Heart left ventricle (tissue), 16 donors: ENCODE measurements around the gene PREX1. TPM values are rescaled to one million over a fixed set of nuclear protein-coding genes. Genes with fewer than 3 reads are reported as not detected.

Experiments used
- ATAC-seq, 4 donors: fragments of 200-7000 bp; cut with Tn5 transposase; one replicate each; pipeline ENCODE4 v1.9.1; 2020 to 2022; ENCODE audit warnings: moderate library complexity in 4 of 4, mild to moderate bottlenecking in 3 of 4, moderate number of reproducible peaks in 1 of 4
- DNase-seq, 5 donors: peaks; one replicate each; pipeline ENCODE4 v3.0.0-alpha.2; 2020
- H3K27ac ChIP-seq, 12 donors: fragments of 200-600 bp; sonication (generic) in 4 of 12; one replicate each; pipeline versions ENCODE4 v1.5.0 to v1.8.0; 2016 to 2022; ENCODE audit warnings: mild to moderate bottlenecking in 2 of 12
- H3K27me3 ChIP-seq, 9 donors: fragments of 200-600 bp; sonication (generic) in 2 of 9; one replicate each; pipeline versions ENCODE4 v1.5.1 to v1.8.0; 2016 to 2022; ENCODE audit warnings: mild to moderate bottlenecking in 3 of 9
- H3K36me3 ChIP-seq, 9 donors: fragments of 200-600 bp; sonication (generic) in 2 of 9; one replicate each; pipeline versions ENCODE4 v1.5.0 to v1.8.0; 2018 to 2022; ENCODE audit warnings: mild to moderate bottlenecking in 2 of 9
- H3K4me1 ChIP-seq, 12 donors: fragments of 200-600 bp; sonication (generic) in 4 of 12; one replicate each; pipeline versions ENCODE4 v1.5.0 to v1.8.0; 2016 to 2022; ENCODE audit warnings: mild to moderate bottlenecking in 3 of 12
- H3K4me3 ChIP-seq, 12 donors: fragments of 200-600 bp; sonication (generic) in 4 of 12; one replicate each; pipeline versions ENCODE4 v1.5.0 to v1.8.0; 2017 to 2022; ENCODE audit warnings: mild to moderate bottlenecking in 9 of 12, moderate library complexity in 4 of 12
- H3K9me3 ChIP-seq, 12 donors: fragments of 200-600 bp; sonication (generic) in 4 of 12; one replicate each; pipeline versions ENCODE4 v1.5.0 to v1.8.0; 2016 to 2022; ENCODE audit warnings: mild to moderate bottlenecking in 1 of 12
- POLR2A ChIP-seq, 2 donors: fragments of 450-650 bp; IDR thresholded peaks; one replicate each; pipeline ENCODE4 v1.6.1; 2017; ENCODE audit warnings: antibody characterized with exemption in 2 of 2, mild to moderate bottlenecking in 2 of 2, moderate library complexity in 2 of 2
- WGBS, 4 donors: extraction: QIAGEN DNeasy Blood & Tissue Kit in 2 of 4; methylation state at CpG; one replicate each; pipeline versions ENCODE4 v1.1.5 to v1.1.7; 2013 to 2018; 5-methylcytosine and 5-hydroxymethylcytosine counted together
- intact Hi-C, 10 donors: fragments of 100-400 bp; cut with DNase I; formaldehyde crosslinking; loops; one replicate each; pipeline versions ENCODE4 v1.11.1 to v1.14.2; 2022
- polyA plus RNA-seq, 2 donors: library from polyadenylated mRNA; stranded (reverse); fragments of 200-250 nt; gene quantifications; one replicate each; pipeline ENCODE4 v1.2.3, GENCODE V29; 2013
- total RNA-seq, 9 donors: library from RNA; depleted of rRNA in 2 of 9; stranded (reverse); fragments of >200 nt in 2 of 9; fragmentation: NEBNext Ultra II Directional in 3 of 9; extraction: Animal tissue kit (Norgen Biotek cat#: 25700) in 3 of 9; gene quantifications; one replicate each; pipeline versions ENCODE4 v1.1.0 to v1.2.4, GENCODE V29; 2016 to 2023
- TF ChIP-seq, protein P1 (sequence below), 12 donors: fragments of 200-600 bp; sonication (generic) in 4 of 12; IDR thresholded peaks; one replicate each; pipeline versions ENCODE4 v1.5.0 to v1.8.0; 2018 to 2022; ENCODE audit warnings: antibody characterized with exemption in 12 of 12, mild to moderate bottlenecking in 5 of 12
- donor health status: ischemic (EF 13 %, LVEDD 7.1; RV severe dilation, severe dysfunction).
- donor health status: healthy with polysubstance abuse.
- donor health status: DM: no; HTN: yes; CAD: no.
- donor health status: DM: no; HTN: no; CAD: no.
- donor health status: ischemic (EF 25% LVEDD 6.9; RV normal size, moderate dysfunction).
- donor health status: ischemic (EF 25% LVEDD 5.7; RV mildly dilated, moderate dysfunction).
- donor health status: healthy.
- donor health status: DM: yes; HTN: yes; CAD: no.
- donor health status: ischemic (EF 35%, LVEDD 5.7; RV mildly dilated, moderate dysfunction).
- donor health status: nonischemic (EF 11% LVEDD 7.7; RV severe dilation, severe dysfunction).
- donor health status: DM: yes; HTN: yes; CAD: no.
- donor health status: PGD.
- donor health status: ischemic (EF 29% LVEDD 5.4; RV normal size, mild dysfunction).
- donor health status: nonischemic (EF 23%, LVEDD 6.1; RV moderate dilation, normal function).

The PREX1 gene
- total and polyA plus RNA-seq, 11 donors, result 7.2 to 41.5 (median 11.9) TPM

- Histone ChIP-seq H3K4me1 (peaks cover 0 to 44% (median 19%) of the 10 kb centered on the region in 12 donors), H3K9me3 (no peaks in the 10 kb centered on the region), H3K27ac (peak overlapping the region in 2 of 12 donors; percentile 24 to 58), H3K4me3 (no peak overlapping the region), H3K36me3 (peaks cover 0 to 78% (median 0%) of the 10 kb centered on the region in 9 donors), H3K27me3 (no peaks in the 10 kb centered on the region)
- intact Hi-C loops, result loop anchor here in 1 of 10 donors (5.0 kb wide), 1 partner anchor 124 kb away; the partner anchor contains the start of gene PREX1
- ATAC-seq (peak in 3 of 4 donors; percentile 21 to 65 (median 24)), DNase-seq (peak in 1 of 5 donors; percentile 45)
- WGBS, 4 donors, result 60 to 74% (median 64%) methylated on average over 13 to 15 of the region's 15 CpGs
- TF ChIP-seq POLR2A (IDR thresholded peaks at IDR 0.05), result no peak
- TF ChIP-seq, protein P1, sequence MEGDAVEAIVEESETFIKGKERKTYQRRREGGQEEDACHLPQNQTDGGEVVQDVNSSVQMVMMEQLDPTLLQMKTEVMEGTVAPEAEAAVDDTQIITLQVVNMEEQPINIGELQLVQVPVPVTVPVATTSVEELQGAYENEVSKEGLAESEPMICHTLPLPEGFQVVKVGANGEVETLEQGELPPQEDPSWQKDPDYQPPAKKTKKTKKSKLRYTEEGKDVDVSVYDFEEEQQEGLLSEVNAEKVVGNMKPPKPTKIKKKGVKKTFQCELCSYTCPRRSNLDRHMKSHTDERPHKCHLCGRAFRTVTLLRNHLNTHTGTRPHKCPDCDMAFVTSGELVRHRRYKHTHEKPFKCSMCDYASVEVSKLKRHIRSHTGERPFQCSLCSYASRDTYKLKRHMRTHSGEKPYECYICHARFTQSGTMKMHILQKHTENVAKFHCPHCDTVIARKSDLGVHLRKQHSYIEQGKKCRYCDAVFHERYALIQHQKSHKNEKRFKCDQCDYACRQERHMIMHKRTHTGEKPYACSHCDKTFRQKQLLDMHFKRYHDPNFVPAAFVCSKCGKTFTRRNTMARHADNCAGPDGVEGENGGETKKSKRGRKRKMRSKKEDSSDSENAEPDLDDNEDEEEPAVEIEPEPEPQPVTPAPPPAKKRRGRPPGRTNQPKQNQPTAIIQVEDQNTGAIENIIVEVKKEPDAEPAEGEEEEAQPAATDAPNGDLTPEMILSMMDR (IDR thresholded peaks at IDR 0.05), result no peak
These were observed 124.1 kb downstream of the PREX1 start for GRCh38 chr20:48703511-48704219.

DNA sequence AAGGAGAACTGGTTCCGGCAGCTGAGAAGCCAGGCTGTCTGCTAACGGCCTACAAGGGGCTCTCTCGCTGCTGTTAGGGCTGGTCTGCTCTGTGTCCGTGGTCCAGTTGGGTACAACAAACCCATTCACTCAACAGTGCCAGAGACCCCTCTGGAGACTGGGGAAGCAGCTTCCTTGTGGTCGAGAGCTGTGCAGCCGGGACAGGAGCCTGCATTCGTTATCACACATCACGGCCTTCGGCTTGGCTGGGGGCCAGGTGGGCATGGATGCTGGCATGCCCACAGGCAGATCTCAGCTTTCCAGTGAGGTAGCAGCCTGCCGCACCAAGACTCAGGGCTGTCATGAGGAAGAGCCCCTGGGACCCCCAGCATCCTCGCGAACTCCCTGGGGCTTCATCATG lies 124.7 kb downstream of the PREX1 start:
- ATAC-seq (peak in 3 of 4 donors; percentile 23 to 51 (median 44)), DNase-seq (peak in 4 of 5 donors; percentile 43 to 77 (median 70))
- H3K4me1 ChIP-seq, result peaks cover 0 to 50% (median 22%) of the 10 kb centered on the region in 12 donors
- H3K27me3 ChIP-seq, result no peaks in the 10 kb centered on the region
- no peaks in the 10 kb centered on the region for H3K9me3 ChIP-seq
- TF ChIP-seq, protein P1 (IDR thresholded peaks at IDR 0.05), result no peak
- no peak for TF ChIP-seq POLR2A (IDR thresholded peaks at IDR 0.05)
- H3K36me3 ChIP-seq, result peaks cover 0 to 82% (median 0%) of the 10 kb centered on the region in 9 donors
- peak overlapping the region in 2 of 12 donors; percentile 24 to 58 for H3K27ac ChIP-seq
- 55 to 62% (median 59%) methylated on average over 6 to 12 of the region's 12 CpGs for WGBS, 4 donors
- intact Hi-C loops, result loop anchor here in 1 of 10 donors (5.0 kb wide), 1 partner anchor 124 kb away; the partner anchor contains the start of gene PREX1
- no peak overlapping the region for H3K4me3 ChIP-seq

DNA sequence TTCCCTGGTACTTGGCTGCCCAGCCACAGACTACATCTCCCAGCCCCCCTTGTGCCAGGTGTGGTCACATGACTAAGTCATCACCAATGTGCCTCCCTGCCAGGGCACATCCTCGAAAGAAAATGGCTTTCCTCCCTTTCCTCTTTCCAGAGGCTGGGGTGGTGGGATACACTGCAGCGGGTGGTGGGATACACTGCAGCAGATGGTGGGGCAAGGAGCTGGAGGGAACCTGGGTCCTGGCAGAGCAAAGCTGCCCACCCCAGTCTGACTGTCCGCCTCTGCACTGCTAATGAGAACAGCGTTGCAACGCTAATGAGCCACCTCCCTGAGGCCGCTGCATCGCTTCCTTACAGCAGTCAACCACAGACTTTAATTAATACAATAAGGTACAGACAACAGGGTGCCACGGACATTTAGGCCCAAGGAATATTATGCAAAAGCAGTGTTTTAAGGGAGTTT lies 125.3 kb downstream of the PREX1 start:
- TF ChIP-seq POLR2A (IDR thresholded peaks at IDR 0.05), result no peak
- TF ChIP-seq, protein P1 (IDR thresholded peaks at IDR 0.05), result no peak
- DNase-seq (no peak), ATAC-seq (no peak)
- peaks cover 0 to 55% (median 27%) of the 10 kb centered on the region in 12 donors for H3K4me1 ChIP-seq
- no peaks in the 10 kb centered on the region for H3K9me3 ChIP-seq
- peaks cover 0 to 82% (median 0%) of the 10 kb centered on the region in 9 donors for H3K36me3 ChIP-seq
- peak overlapping the region in 1 of 12 donors; percentile 58 for H3K27ac ChIP-seq
- 83 to 93% (median 87%) methylated on average over 7 to 8 of the region's 8 CpGs for WGBS, 4 donors
- no peaks in the 10 kb centered on the region for H3K27me3 ChIP-seq
- H3K4me3 ChIP-seq, result no peak overlapping the region
- intact Hi-C loops, result loop anchor here in 1 of 10 donors (5.0 kb wide), 1 partner anchor 125 kb away; the partner anchor contains the start of gene PREX1

- DNase-seq, result no peak
- Histone ChIP-seq H3K27me3 (no peaks in the 10 kb centered on the region), H3K4me1 (peaks cover 0 to 48% (median 24%) of the 10 kb centered on the region in 12 donors), H3K4me3 (no peak overlapping the region), H3K27ac (no peak overlapping the region), H3K9me3 (no peaks in the 10 kb centered on the region), H3K36me3 (peaks cover 0 to 75% (median 0%) of the 10 kb centered on the region in 9 donors)
- intact Hi-C loops, result loop anchor here in 1 of 10 donors (5.0 kb wide), 1 partner anchor 126 kb away; the partner anchor contains the start of gene PREX1
- WGBS, 4 donors, result 95 to 96% (median 95%) methylated on average over 7 of the region's 7 CpGs
- TF ChIP-seq, protein P1 (IDR thresholded peaks at IDR 0.05), result no peak
- TF ChIP-seq POLR2A (IDR thresholded peaks at IDR 0.05), result no peak
- ATAC-seq, result no peak
These were observed 126.1 kb downstream of the PREX1 start for GRCh38 chr20:48701702-48702101.
